Psoas muscle (tissue), 8 donors: ENCODE results near the gene PPARG. TPM values are rescaled to one million over a fixed set of nuclear protein-coding genes. Genes with fewer than 3 reads are reported as not detected.

ENCODE experiments used
- ATAC-seq, 4 donors: fragments of 200-7000 bp; cut with Tn5 transposase; one replicate each; pipeline ENCODE4 v1.9.1; 2020; ENCODE audit warnings: moderate library complexity in 3 of 4, mild to moderate bottlenecking in 2 of 4
- DNase-seq, 2 donors: peaks; one replicate each; pipeline ENCODE4 v3.0.0-alpha.2; 2020
- H3K27ac ChIP-seq: fragments of 200-600 bp; one replicate; pipeline ENCODE4 v1.8.0; 2022
- H3K27me3 ChIP-seq, 3 donors: fragments of 200-600 bp in 1 of 3; one replicate each; pipeline versions ENCODE4 v1.6.1 to v1.8.0; 2013 to 2022; ENCODE audit warnings: low read length in 2 of 3, mild to moderate bottlenecking in 2 of 3, moderate library complexity in 1 of 3; ENCODE audit not compliant: insufficient read depth in 3 of 3
- H3K36me3 ChIP-seq, 2 donors: fragments of 200-600 bp in 1 of 2; one replicate each; pipeline versions ENCODE4 v1.6.1 to v1.8.0; 2013 to 2022; ENCODE audit warnings: low read depth in 1 of 2, mild to moderate bottlenecking in 1 of 2, moderate library complexity in 1 of 2; ENCODE audit not compliant: insufficient read depth in 1 of 2
- H3K4me1 ChIP-seq: fragments of 200-600 bp; one replicate; pipeline ENCODE4 v1.8.0; 2022
- H3K4me3 ChIP-seq: fragments of 200-600 bp; one replicate; pipeline ENCODE4 v1.8.0; 2022; ENCODE audit warnings: mild to moderate bottlenecking
- H3K9me3 ChIP-seq: fragments of 200-600 bp; one replicate; pipeline ENCODE4 v1.8.0; 2022
- whole genome bisulfite sequencing, 3 donors: extraction: QIAGEN DNeasy Blood & Tissue Kit; methylation state at CpG; one replicate each; pipeline versions ENCODE4 v1.1.6 to v1.1.7; 2013; 5-methylcytosine and 5-hydroxymethylcytosine counted together
- intact Hi-C, 2 donors: fragments of 100-400 bp; cut with DNase I; formaldehyde crosslinking; loops; one replicate each; pipeline versions ENCODE4 v1.11.0 to v1.14.2; 2022
- long read RNA-seq, 2 donors: library from polyadenylated mRNA; unstranded; transcript quantifications; one replicate each; pipeline ENCODE4 v2.0.0, GENCODE V29; 2021
- polyA plus RNA-seq, 3 donors: library from polyadenylated mRNA; stranded (reverse); fragments of 200-250 nt; gene quantifications; one replicate each; pipeline ENCODE4 v1.2.3, GENCODE V29; 2013
- total RNA-seq, 4 donors: library from RNA; stranded (reverse); fragmentation: NEBNext Ultra II Directional in 2 of 4; extraction: Animal tissue kit (Norgen Biotek cat#: 25700) in 2 of 4; gene quantifications; one replicate each; pipeline versions ENCODE4 v1.2.1 to v1.2.4, GENCODE V29; 2021 to 2023
- TF ChIP-seq, protein P1 (sequence below): fragments of 200-600 bp; IDR thresholded peaks from one replicate; pipeline ENCODE4 v1.8.0; 2022; ENCODE audit warnings: antibody characterized with exemption
- donor health status: healthy with polysubstance abuse.
- donor health status: DM: no; HTN: no; CAD: no; lungs with moderate emphysema.
- donor health status: Bipolar disorder and iron deficiency.
- donor health status: healthy.
- donor health status: DM: yes; HTN: yes; CAD: no.
- donor health status: DM: no; HTN: no; CAD: no.
- donor health status: DM: no; HTN: no; CAD: no.
- donor health status: DM: yes; HTN: yes; CAD: no.

The PPARG gene
- 1 to 10 TPM; 3.6 to 6.8 (median 5.1) TPM for total RNA-seq
- polyA plus RNA-seq: 1 to 10 TPM; 3.1 to 5.1 (median 3.5) TPM
- long read RNA-seq, donor 1, partial matches to known transcripts: 1 of 5 reads
- long read RNA-seq, donor 1, other reads (novel, unspliced or antisense): 0 of 5 reads
- long read RNA-seq, donor 2, transcript PPARG-202 (8 exons, 1,870 nt): major isoform, 8 of 13 reads
- long read RNA-seq, donor 2, partial matches to known transcripts: 0 of 13 reads
- long read RNA-seq, donor 2, other reads (novel, unspliced or antisense): 2 of 13 reads

DNA sequence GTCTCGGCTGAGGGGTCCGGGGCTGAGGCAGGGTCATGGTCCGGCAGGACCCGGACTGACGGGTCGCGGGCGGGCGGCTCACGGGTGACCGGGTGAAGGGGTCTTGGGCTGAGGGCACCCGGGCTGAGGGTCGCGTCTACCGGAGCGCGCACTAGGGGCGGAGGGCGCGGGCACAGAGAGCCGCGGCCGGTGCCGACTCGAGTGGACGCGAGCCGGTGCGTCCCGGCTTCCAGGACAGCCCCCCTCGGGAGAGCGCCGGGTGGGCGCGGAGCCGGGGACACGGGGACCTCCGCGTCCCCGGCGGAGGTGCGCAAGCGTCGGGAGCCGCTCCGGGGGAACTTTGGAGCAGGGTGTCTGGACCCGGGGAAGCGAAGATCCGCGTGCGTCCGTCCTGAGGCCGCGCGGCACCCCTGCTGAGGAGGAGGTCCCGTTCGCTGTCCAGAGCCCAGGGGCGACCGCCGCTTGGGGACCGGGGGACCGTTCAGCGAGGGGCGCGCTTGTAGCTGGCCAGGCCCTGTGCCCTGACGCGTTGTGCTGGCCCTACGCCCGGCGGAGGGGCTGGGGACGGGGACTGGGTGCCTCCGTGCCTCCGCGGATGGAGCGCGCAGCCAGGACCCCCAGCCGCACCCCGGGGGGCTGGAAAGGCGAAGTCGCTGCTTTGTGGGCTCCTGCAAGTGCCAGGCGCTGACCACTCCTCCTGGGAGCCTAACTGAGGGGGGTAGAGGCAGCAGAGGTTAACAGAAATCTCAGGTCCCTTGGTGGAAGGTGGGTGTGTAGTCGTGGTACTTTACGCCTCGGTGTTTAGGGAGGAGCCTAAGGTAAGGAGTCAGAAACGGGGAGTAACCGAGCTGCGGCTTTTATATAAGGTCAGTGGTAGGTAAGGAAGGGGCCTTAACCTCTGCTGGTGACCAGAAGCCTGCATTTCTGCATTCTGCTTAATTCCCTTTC is at the start of gene PPARG:
Gene PPARG (plus strand): TSS at position 889 of the 948 bp plus-strand sequence. CDS start 90,642 bp downstream, outside the sequence.
- H3K36me3 ChIP-seq: no peaks in the 10 kb centered on the region
- H3K4me1 ChIP-seq: no peaks in the 10 kb centered on the region
- peaks cover 5% of the 10 kb centered on the region for H3K9me3 ChIP-seq
- ATAC-seq: peak; percentile 25 to 59 (median 40)
- intact Hi-C loops: no loop called here
- WGBS, 3 donors: 1 to 2% (median 1%) methylated on average over 50 to 87 of the region's 87 CpGs
- H3K27me3 ChIP-seq: peaks cover 0 to 41% (median 3%) of the 10 kb centered on the region in 3 donors
- peak within 1 kb of the TSS; percentile 74 for H3K4me3 ChIP-seq
- peak; percentile 32 to 57 for DNase-seq
- TF ChIP-seq, protein P1, sequence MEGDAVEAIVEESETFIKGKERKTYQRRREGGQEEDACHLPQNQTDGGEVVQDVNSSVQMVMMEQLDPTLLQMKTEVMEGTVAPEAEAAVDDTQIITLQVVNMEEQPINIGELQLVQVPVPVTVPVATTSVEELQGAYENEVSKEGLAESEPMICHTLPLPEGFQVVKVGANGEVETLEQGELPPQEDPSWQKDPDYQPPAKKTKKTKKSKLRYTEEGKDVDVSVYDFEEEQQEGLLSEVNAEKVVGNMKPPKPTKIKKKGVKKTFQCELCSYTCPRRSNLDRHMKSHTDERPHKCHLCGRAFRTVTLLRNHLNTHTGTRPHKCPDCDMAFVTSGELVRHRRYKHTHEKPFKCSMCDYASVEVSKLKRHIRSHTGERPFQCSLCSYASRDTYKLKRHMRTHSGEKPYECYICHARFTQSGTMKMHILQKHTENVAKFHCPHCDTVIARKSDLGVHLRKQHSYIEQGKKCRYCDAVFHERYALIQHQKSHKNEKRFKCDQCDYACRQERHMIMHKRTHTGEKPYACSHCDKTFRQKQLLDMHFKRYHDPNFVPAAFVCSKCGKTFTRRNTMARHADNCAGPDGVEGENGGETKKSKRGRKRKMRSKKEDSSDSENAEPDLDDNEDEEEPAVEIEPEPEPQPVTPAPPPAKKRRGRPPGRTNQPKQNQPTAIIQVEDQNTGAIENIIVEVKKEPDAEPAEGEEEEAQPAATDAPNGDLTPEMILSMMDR: no peak
- H3K27ac ChIP-seq: peak within 1 kb of the TSS; percentile 58

DNA sequence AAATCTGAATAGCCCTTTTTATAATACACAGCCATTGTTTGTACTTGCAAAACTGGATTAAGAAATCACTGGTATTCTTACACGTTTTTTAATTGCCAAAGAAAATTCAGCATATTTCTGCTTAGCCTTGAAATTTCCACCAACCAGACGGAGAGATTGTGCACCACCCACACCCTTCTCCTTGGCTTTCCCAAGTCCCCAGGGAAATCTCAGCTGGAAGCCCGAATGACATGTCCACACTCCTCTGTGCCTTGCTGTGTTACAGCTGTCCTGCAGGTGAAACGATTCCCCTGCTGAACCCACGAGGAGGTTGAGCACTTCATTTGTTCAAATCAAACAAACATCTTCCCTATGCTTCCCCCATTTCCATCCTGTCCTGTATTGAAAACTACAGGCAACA is 49.6 kb upstream of the PPARG start:
- Histone ChIP-seq H3K27me3 (peaks cover 0 to 5% (median 2%) of the 10 kb centered on the region in 3 donors), H3K9me3 (no peaks in the 10 kb centered on the region), H3K4me3 (no peak overlapping the region), H3K27ac (no peak overlapping the region), H3K4me1 (no peaks in the 10 kb centered on the region), H3K36me3 (no peaks in the 10 kb centered on the region)
- ATAC-seq (peak in 2 of 4 donors; percentile 59 to 78), DNase-seq (peak in 1 of 2 donors; percentile 64)
- WGBS, 3 donors: 20 to 26% (median 24%) methylated on average over 5 of the region's 5 CpGs
- intact Hi-C loops: no loop called here
- TF ChIP-seq, protein P1: no peak

DNA sequence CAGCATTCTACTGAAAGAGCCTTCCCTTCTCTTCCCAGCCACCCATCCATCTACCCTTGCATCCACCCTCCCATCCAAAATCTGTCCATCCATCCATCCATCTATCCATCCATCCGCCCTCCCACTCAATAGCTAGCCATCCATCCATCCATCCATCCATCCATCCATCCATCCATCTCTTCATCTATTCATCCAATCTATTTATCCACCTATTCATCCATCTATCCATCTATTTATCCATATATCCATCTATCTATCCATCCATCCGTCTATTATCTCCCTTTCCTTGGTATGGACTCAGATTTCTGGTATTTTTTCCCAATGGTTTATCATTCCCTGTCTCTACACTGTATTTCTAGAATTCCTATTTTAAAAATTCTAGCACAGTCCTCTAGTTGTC is 46.1 kb upstream of the PPARG start:
- intact Hi-C loops: no loop called here
- 70 to 84% (median 84%) methylated on average over 2 of the region's 2 CpGs for WGBS, 3 donors
- Histone ChIP-seq H3K9me3 (no peaks in the 10 kb centered on the region), H3K27me3 (peaks cover 0 to 2% (median 0%) of the 10 kb centered on the region in 3 donors), H3K4me1 (no peaks in the 10 kb centered on the region), H3K27ac (no peak overlapping the region), H3K36me3 (no peaks in the 10 kb centered on the region), H3K4me3 (no peak overlapping the region)
- DNase-seq: no peak
- TF ChIP-seq, protein P1: no peak
- ATAC-seq: no peak

DNA sequence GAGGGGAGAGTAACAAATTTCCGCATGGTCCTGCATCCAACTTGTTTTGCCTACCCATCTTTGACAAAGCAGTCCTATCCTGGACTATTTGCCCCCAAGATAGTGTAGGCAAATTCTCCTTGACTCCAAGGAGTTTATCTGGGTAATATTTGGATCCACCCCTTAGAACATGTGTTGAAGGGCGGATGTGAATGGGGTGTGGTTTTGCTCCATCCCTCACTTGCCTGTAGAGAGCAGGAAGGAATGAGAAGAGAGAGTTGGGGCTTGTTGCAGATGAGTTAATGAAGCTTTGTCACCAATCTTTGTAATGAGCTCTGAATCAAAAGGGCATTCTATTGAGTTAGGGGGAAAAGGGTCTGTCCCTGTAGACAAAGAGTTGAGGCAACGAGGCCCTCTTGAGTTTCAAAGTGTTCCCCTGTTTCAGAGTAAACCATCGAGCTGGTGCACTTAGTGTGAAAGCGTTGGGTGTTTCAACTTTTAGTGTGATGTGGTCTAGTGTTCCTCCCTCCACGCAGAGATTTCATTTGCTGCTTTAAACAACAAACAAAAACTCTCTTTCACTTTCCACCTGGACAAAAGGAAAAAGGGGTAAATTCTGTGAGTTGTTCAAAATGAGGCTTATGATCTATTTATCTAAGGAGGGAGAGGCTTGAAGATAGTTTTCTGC is 42.2 kb upstream of the PPARG start:
- WGBS, 3 donors: 70 to 73% (median 71%) methylated on average over 6 of the region's 6 CpGs
- TF ChIP-seq, protein P1: no peak
- peaks cover 0 to under 1% (median 0%) of the 10 kb centered on the region in 3 donors for H3K27me3 ChIP-seq
- H3K36me3 ChIP-seq: no peaks in the 10 kb centered on the region
- H3K9me3 ChIP-seq: peaks cover 15% of the 10 kb centered on the region
- DNase-seq (no peak), ATAC-seq (no peak)
- intact Hi-C loops: no loop called here
- H3K4me1 ChIP-seq: no peaks in the 10 kb centered on the region
- H3K27ac ChIP-seq: no peak overlapping the region
- no peak overlapping the region for H3K4me3 ChIP-seq
